Kidney tubule cell (primary cell): Measurements from ENCODE around the gene EEF1AKMT3.

ENCODE experiments used
- DNase-seq: peaks from one replicate; pipeline ENCODE4 v3.0.0-alpha.2; 2018; ENCODE audit warnings: low spot score

The EEF1AKMT3 gene

DNA sequence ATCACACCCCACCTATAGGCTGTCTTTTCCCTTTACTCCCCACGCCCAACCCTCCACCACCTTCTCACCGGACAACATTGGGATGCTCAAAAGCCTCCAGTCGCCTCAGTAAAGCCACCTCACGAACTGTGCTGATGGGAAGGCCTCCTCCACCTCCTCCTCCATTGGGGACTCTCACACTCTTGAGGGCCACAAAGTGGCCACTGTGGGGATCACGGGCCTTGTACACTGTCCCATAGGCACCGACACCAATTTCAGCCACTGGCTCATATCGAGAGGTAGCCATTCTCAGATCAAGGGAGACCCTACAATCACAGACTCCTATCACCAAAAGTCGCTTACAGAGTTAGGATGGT lies 21.0 kb upstream of the EEF1AKMT3 start:
- DNase-seq: no peak

DNA sequence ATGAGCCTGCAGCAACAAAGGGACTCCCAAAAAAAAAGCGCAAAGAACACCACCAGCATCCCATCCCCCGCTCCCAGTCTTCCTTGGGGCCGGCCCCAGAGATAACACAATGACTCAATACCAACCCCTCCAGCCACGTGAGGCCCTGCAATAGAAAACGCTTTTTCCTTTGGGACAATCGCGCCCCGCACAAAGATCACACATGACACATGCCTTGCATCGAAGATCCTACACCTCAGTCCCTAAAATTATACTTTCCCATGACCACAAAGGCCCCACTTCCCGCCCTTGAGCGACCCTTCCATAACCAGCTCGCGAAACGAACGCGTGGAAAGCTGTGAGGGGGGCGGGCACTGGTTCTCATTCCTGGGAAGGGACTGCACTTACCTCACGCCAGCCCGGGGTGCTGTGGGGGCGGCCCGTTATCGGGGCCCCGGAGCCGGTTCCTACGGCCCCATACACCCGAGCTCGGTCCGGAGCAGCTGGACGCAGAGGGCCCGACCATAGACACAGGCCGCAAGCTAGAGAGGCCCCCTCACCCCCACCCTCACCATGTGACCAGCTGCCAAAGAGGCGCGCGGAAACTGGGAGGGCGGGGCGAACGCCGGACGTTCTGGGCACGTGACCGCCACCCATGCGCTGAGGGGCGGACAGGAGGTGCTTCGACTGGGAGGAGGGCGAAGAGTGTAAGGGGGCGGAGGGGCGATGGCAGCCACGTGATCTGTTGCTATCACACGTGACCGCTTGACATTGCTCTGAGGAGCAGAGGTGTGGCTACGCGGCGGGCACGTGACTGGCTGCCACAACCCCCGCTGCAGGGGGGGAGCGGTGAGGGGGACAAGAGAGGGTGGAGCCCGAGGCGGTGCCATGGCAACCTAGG lies 20.4 kb upstream of the EEF1AKMT3 start, which contains the start of gene CDK4:
CDK4 (minus strand) TSS at position 523 of the 880 bp plus-strand sequence. CDS start 593 bp downstream, outside the sequence.
- peak; percentile 100 for DNase-seq

DNA sequence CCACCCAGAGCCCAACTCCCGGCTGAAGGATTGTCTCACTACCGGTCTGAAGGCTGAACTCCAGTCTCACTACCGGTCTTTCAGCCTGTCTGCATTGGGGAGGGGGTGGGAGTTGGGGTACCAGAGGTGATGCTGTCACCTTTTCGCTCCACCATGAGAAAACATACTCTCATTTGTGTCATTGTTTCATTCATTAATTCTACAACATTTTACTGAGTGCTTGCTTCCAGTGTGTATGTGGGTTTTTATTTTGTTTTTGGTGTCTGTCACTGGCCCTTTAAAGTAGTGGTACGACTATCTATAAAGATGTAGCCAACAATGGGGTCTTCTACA lies 19.8 kb upstream of the EEF1AKMT3 start:
- no peak for DNase-seq

DNA sequence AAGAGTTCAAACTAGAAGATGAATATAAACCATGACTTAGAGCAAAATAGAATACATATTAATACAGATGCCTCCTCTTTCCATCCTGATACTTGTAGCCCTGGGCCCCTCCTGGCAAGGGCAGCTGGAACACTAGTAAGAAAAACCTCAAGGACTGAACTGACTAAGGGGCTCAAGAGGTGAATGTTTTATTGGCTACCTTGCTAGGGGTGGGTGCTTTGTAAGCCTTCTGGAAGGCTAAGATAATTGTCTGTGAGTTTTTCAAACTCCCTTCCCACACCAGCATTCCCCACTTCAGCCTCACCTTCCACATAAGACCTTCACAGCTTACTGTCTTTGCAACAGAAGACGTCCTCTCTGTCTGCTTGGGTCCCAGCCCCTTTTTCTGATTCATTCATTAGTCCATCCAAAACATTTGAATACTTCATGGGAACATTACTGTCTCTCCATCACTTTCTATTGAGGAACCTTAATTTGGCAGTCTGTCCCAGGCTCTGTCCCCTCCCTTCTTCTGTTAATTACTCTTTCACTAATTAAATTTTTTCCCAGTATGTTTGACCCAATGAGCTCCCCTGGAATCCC lies 18.6 kb upstream of the EEF1AKMT3 start:
- DNase-seq: no peak

DNA sequence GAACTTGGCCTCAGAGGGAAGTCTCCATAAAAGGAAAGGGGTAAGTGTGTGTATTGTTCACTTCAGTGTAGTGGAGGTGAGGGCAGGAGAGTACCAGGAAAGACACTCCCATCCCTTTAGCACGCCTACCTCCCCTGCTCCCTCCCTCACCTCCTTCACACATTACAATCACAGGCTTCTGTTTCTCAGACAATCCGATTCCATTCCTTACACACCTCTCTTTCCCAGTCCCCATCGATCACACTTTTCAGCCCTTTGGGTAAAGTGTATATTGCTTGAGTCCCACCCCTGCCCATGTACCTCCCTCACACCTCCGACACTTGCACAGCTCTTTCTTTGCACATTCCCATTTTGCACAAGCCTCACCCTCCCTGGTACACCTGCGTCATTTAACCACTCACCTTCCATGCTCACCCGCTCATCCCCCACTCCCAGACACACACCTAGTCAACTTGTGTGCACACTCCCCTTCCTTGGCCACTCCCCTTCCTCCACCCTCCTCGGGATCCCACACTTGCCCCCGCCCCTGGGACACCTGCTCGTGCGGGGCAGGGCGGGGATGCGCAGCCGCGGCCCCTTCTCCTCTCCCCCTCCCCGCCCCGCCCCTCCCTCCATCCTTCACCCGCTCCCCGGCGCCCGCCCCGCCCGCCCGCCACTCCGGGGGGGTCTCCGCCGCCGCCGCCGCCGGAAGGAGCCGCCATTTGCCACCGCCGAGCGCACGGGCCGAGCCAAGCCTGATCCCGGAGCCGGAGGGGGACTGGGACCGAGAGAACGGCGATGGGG lies 17.8 kb upstream of the EEF1AKMT3 start, which contains the start of gene MARCHF9:
MARCHF9 (plus strand) TSS at position 693 of the 783 bp plus-strand sequence. CDS start 426 bp downstream, outside the sequence.
- peak; percentile 84 for DNase-seq

DNA sequence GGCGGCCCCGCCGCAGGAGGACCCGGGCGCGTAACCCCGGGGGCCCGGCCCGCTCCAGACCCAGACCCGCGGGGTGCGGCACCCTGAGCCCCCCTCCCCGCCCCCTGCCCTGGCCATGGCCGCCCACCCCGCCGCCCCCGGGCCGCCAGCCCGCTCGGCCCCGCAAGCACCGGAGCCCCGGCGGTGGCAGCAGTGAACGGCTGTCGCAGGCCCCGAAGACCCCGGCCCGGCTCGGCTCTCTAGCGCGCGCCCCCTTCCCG lies 17.3 kb upstream of the EEF1AKMT3 start:
- DNase-seq: no peak

DNA sequence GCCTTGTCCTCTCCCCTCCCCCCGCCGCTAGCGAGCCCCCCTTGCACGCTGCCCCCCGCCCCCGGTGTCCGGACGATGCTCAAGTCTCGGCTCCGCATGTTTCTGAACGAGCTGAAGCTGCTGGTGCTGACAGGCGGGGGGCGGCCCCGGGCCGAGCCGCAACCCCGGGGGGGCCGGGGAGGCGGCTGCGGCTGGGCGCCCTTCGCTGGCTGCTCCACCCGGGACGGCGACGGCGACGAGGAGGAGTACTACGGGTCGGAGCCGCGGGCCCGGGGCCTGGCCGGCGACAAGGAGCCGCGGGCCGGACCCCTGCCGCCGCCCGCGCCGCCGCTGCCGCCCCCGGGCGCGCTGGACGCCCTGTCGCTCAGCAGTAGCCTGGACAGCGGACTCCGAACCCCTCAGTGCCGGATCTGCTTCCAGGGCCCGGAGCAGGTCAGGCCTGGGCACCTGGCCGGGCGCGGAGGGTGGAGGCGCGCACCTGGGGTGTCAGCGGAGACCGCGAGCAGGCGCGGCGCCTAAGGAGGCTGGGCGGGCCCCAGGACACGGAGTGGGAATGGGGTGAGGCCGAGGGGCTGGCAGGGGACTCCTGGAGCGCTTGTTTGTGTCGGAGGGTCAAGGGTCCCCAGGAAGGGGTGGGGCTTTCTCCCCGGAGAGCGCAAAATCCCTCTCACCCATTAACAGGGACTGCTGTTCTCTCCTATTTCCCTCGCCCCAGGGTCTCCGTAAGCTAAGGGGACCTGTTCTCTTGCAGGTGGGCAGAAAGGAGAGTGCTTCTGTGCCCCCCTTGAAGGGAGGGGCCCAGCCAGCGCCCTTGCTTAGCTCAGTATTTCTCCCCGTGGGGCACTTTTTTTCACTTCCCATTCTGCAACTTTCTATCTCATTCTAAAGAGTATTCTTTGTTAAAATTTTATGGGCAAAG lies 16.7 kb upstream of the EEF1AKMT3 start:
- peak; percentile 38 for DNase-seq

DNA sequence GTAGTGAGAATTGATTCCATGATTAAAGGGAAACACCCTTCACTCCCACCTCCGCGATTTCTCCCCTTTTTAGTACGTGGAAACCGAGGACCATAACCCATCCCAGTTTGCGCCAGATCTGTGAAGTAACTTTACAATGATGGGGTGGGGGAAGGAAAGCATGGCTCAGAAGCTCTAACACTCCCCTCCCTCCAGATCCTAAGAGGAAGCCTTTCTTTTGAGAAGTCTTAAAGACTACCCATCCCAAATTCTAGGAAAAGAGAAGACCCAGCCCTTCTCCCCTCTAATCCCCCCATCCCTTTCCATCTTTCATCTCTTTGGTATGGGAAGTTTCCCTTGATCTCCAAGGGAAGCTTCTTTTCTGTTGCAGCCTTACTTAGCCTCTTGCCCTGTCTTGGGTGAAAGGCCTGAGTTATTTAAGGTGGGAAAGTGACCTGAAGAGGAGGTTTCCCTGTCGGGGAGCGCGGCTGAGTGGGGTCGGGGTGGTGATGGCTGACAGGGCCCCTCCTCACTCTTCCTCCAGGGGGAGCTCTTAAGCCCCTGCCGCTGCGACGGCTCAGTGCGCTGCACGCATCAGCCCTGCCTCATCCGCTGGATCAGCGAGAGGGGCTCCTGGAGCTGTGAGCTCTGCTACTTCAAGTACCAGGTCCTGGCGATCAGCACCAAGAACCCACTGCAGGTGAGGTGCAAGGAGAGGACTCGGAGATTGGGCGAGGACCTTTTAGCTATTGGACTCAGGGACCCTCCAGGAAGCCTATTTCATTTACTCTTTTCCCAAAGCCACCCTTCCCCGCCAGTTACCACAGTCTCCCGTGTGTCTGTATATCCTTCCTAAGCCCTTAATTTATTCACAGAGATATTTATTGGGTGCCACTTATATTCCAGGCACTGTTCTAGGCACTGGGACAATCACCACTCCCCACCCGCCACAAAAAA lies 15.7 kb upstream of the EEF1AKMT3 start:
- peak; percentile 34 for DNase-seq

DNA sequence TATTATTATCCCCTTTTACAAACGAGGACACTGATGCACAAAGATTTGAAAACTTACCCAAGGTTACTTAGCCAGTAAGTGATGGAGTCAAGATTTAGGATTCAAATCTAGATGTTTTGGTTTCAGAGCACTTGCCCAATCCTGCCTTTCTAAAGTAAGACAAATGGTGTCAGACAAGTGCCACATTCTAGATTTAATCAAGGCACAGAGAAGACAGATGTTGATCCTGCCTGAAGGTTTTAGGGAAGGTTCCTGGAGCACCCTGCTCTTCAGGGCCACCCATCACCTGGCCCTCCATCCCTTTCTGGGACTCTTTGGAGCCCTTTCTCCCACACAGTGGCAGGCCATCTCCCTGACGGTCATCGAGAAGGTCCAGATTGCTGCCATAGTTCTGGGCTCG lies 14.6 kb upstream of the EEF1AKMT3 start:
- no peak for DNase-seq

DNA sequence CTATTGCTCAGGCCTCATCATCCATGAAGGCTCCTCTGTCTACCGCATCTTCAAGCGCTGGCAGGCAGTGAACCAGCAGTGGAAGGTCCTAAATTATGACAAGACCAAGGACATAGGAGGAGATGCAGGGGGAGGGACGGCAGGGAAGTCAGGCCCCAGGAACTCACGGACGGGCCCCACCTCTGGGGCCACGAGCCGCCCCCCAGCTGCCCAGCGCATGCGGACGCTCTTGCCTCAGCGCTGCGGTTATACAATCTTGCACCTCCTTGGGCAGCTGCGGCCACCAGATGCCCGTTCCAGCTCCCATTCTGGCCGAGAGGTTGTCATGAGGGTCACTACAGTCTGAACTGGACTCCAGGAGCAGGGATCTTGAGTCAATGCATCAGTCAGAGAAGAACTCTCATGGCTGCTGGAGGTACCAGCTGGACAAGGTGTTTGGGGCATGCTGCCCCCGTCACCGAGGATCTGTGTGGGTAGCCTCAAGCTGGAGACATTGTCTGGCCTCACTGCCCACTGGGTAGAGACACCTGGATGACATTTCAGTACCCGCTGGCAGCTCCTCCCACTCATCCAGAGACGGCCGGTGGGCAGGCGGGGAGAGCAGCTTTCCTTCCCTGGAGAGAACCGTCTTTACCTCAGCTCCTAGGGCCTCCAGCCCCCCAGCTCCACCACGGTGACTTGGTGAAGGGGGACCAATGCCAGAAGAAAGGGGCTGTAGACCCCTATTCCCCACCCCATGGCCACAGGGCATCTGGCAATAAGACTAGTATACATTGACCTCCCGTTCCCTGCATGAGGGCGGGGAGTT lies 13.7 kb upstream of the EEF1AKMT3 start:
- no peak for DNase-seq

DNA sequence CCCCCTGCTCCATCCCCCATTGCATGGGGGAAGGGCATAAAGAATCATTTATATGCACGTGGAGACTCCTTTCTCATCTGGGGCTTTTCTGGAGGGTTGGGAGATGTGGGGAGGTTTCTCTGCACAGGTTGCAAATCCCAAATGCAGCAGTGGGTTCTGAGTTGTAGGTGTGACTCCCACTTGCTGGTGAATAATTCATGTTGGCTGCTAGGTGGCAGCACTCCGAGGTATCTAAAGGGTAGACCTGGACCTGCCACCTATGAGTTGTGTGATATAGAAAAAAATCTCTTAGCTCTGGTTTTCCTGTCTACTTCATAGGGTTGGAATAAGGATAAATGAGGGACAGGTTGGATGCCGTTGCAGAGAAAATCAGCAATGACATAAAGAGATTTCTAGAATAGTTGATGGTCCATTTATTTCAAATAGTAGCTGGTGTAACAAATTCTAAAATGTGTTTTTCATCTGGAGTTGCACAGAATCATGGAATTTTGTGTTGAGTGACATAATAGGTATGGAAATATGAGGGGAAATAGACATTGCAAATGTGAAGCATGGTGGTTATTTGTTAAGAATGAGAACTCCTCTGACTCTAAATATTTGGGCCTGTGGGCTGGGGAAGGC lies 12.9 kb upstream of the EEF1AKMT3 start:
- peak; percentile 58 for DNase-seq

DNA sequence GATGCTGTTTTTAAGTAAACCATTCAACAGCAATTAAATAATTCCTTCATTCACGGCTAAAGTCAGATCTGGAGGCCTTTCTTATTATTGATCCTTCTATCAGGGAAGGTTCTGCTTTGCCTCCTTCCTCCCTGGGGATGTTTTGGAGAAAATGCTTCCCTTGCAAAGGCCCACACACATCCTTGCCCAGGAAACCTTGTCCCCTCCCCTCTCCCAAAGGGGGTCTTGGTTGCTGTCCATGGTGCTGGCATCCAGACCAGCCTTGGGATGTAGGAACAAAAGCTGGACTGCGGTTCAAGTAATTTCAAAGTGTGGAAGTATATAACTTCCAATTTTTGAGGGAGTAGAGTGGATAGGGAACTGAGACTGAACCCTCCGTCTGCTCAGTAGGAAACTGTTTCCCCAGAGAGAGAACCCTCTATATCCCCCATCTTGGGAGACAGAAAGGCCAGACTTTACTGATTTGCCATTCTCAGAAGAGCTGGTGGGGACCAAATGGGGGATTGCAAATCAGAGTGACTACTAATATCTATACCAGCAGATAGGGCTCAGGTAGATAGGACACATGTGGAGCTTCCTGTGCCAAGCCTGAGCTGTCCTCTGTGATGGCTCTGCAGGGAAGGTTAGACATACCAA lies 11.9 kb upstream of the EEF1AKMT3 start:
- no peak for DNase-seq

DNA sequence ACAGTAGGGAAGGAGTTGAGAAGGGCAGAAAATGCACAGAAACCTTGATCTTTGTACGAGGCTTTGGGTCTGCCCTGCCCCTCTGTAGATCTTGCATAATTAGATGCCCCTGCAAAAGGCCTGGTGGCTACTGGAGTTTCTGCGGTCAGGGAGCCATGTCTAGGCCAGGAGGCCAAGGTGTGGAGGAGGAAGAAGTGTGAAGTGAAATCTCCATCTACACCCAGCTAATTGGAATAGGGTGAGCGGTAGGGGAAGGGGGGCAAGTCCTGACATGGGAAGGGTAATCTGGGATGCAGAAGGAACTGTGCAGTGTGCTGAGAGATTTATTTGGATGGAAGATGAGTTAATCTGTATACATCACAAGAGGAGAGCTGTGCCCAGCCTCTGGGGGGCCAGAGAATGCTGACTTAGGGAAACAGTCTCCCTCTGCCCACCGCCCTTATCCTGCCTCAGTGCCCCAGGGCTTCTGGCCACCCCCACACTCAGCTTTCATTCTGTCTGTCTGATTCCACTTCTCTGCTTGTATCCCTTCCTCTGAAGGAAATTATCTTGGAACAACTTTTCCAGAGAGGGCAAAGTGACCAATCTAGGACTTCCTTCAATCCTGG lies 10.9 kb upstream of the EEF1AKMT3 start:
- no peak for DNase-seq

DNA sequence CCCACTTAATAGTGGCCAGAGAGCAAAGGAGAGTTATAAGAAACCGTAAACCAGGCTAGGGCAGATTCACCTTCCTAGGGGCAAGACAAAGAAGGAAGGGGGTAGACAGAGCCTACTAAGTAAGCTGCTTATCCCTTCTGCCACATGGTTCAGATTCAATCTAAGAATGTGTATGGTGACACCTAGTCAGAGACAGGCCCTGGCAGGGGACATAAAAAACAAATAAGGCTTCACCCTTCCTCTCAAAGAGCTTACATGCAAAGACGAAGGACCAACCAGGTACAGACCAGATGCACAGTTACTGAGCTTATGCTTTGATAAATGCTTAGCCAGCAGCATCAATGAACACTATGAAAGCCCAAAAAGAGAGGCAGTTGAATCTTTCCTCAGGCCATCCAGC lies 10.0 kb upstream of the EEF1AKMT3 start:
- DNase-seq: no peak

DNA sequence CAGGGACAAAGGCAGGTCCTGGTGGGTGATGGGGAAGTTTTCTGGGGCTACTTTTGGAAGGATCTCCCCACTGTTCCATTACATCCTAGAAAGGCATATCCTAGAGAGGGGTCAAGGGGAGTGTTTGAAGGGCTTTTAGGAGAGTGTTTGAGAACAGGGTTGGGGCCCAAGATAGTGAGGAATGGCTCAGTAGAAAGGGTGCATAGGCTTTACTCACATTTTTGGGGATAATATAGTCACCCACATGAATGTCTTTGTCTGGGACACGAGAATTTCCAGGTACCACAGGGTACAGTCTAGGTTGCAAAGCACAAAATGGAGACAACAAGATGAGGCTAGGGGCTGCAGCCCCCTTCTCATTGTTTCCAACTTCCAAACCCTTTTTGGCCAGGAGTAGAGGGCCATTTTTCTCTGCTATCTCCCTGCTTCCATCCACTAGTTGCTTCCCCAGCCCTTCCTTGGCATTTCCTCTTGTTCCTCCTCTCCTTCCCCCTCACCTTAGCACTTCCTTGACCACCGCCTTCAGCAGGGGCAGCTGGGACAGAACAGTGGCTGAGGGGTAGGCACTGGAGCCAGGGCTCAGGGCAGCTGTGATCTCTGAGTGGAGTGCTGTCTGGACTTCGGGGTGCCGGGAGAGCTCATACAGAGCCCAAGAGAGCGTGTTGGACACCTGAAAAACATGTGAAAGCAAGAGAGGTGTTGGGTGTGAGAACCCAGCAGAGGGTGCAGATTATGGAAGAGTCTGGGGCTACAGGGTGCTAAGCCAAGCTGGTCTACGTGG lies 8.3 kb upstream of the EEF1AKMT3 start:
- DNase-seq: no peak

DNA sequence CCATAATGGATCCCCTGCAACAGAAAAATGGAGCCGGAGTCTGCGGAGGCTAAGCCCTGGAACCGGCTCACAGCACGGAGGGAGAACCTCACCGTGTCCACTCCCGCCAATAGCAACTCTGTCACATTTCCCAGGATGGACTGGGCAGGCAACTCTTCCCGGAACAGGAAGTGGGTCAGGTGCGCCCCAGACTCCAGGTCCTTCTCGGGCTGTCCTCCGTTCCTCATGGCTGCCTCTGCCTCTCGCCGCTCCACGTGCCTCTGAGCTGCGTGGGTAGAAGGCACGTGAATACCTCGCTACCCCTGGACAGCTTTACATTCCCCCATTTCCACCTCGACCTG lies 7.8 kb upstream of the EEF1AKMT3 start:
- peak; percentile 26 for DNase-seq

DNA sequence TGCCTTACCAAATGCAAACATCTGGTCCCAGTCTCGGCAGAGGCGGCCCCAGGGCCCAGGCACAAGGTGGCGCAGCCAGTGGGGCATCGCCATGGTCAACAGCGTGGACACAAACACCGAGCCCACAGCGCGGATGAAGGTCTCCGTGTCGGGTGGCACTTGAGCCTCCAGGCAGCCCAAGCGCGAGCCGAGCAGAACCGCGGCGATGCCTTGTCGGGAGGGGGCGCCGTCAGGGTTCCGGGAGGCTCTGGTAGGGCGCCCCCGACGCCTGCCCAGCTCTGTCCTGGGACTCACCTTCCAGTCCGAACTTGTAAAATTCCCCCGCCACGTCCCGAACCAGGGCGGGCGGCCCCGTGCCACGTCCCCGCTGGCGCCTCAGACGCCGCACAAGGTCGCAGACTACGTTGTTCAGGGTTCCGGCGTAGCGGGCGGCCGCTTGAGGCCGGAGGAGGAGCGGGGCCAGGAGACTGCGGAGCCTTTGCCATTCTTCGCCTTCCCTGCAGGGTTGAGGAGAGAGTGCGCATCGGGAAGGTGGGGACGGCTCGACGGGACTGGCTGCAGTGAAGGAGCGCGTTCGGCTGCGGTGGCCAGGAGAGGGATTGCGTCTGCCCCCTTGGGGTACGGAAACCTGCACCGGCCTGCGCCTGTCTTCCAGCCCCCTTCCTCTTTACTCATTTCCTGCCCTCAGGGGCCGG lies 7.3 kb upstream of the EEF1AKMT3 start:
- DNase-seq: peak; percentile 40
